HepG2 (cell line): Measurements from ENCODE around the gene MAP1LC3A. TPM values are rescaled to one million over a fixed set of nuclear protein-coding genes. Genes with fewer than 3 reads are reported as not detected.

Experiments
- ATAC-seq: fragments of 200-7000 bp; cut with Tn5 transposase; 3 replicates; pipeline ENCODE4 v1.9.1; 2020; ENCODE audit warnings: mild to moderate bottlenecking, moderate library complexity
- BruUV-seq: library from RNA; stranded (reverse); fragments of 400-500 nt; replicated peaks from 2 replicates; lab custom pipeline; 2021; lab: Mats Ljungman, UMichigan
- CTCF ChIA-PET: fragments of 300-600 bp; formaldehyde crosslinking; extraction: SDS; loops from one replicate; lab custom pipeline; 2021; ENCODE audit warnings: low total read pairs, inconsistent platforms, low intra/inter-chr PET ratio; lab: Yijun Ruan, JAX
- POLR2A ChIA-PET: fragments of 350-600 bp; sonication (Branson Sonifier 250); formaldehyde crosslinking; loops from one replicate; lab custom pipeline; 2020; ENCODE audit warnings: antibody characterized with exemption, inconsistent platforms; lab: Yijun Ruan, JAX
- DNase-seq: peaks from one replicate; pipeline ENCODE4 v3.0.0-alpha.2; 2015; ENCODE audit warnings: low spot score
- FAIRE-seq: peaks from 3 replicates; lab custom pipeline; 2011; peaks lifted over from hg19 to GRCh38; lab: Jason Lieb, UNC
- H2AFZ ChIP-seq: one replicate; pipeline ENCODE4 v1.6.1; 2011; ENCODE audit warnings: low read length, inconsistent platforms
- H3K27ac ChIP-seq: fragments of 300-600 bp; 3 replicates; pipeline ENCODE4 v1.8.0; 2011; ENCODE audit warnings: mixed run types, mild to moderate bottlenecking, mixed read lengths, low read length, inconsistent platforms; ENCODE audit not compliant: insufficient read depth; ENCODE audit errors: extremely low read length
- H3K27me3 ChIP-seq, 2 experiments: fragments of 200-600 bp in 1 of 2; 2 replicates in 1 of 2; 3 replicates in 1 of 2; pipeline versions ENCODE4 v1.6.0 to v1.8.0; 2011; ENCODE audit warnings: low read length in 2 of 2, mild to moderate bottlenecking in 2 of 2, moderate library complexity in 2 of 2, inconsistent platforms in 1 of 2; ENCODE audit not compliant: insufficient read depth in 2 of 2, control insufficient read depth in 1 of 2
- H3K36me3 ChIP-seq, 2 experiments: fragments of 200-600 bp in 1 of 2; replicated peaks in 1 of 2; 2 replicates in 1 of 2; 3 replicates in 1 of 2; pipeline versions ENCODE4 v1.5.1 to v1.8.0; 2011; ENCODE audit warnings: low read length in 2 of 2, inconsistent platforms in 1 of 2; ENCODE audit not compliant: insufficient read depth in 2 of 2, control insufficient read depth in 1 of 2
- H3K4me1 ChIP-seq: 2 replicates; pipeline ENCODE4 v1.5.1; 2012; ENCODE audit warnings: low read length, inconsistent platforms; ENCODE audit not compliant: insufficient read depth
- H3K4me2 ChIP-seq: 2 replicates; pipeline ENCODE4 v1.6.0; 2011; ENCODE audit warnings: low read depth, low read length, inconsistent platforms
- H3K4me3 ChIP-seq, 3 experiments: fragments of 200-600 bp in 1 of 3; sonication (generic), shearing (Covaris generic) in 1 of 3; replicated peaks in 1 of 3; 2 replicates each; pipeline ENCODE4 v1.5.1; 2011 to 2016; ENCODE audit warnings: low read length in 3 of 3, inconsistent platforms in 2 of 3, low read depth in 2 of 3, mild to moderate bottlenecking in 2 of 3, control low read depth in 1 of 3, mixed read lengths in 1 of 3; ENCODE audit not compliant: insufficient read depth in 1 of 3
- H3K79me2 ChIP-seq: one replicate; pipeline ENCODE4 v1.6.1; 2011; ENCODE audit warnings: low read length, inconsistent platforms; ENCODE audit not compliant: insufficient read depth
- H3K9ac ChIP-seq: 2 replicates; pipeline ENCODE4 v1.6.0; 2011; ENCODE audit warnings: mild to moderate bottlenecking, low read depth, low read length, inconsistent platforms; ENCODE audit not compliant: insufficient read depth
- H3K9me3 ChIP-seq: 2 replicates; pipeline ENCODE4 v1.5.1; 2012; ENCODE audit warnings: mild to moderate bottlenecking, low read length
- H4K20me1 ChIP-seq: 2 replicates; pipeline ENCODE4 v1.6.0; 2011; ENCODE audit warnings: inconsistent platforms, mild to moderate bottlenecking, low read length, moderate library complexity; ENCODE audit not compliant: insufficient read depth
- FOXC1 ChIP-seq: sonication (generic); formaldehyde crosslinking; IDR thresholded peaks from 2 replicates; pipeline ENCODE4 v1.8.0; 2022; ENCODE audit warnings: mild to moderate bottlenecking, missing genetic modification reagents, borderline replicate concordance
- RBM22 ChIP-seq: fragments of 200-400 bp; formaldehyde crosslinking; optimal IDR thresholded peaks from 2 replicates; pipeline ENCODE3; 2017; ENCODE audit warnings: mild to moderate bottlenecking, low read length, moderate library complexity
- SAP130 ChIP-seq: IDR thresholded peaks from 2 replicates; pipeline ENCODE4 v1.6.1; 2016; ENCODE audit warnings: low read depth
- STAG1 ChIP-seq: sonication (generic); formaldehyde crosslinking; IDR thresholded peaks from 2 replicates; pipeline ENCODE4 v1.4.0; 2020; ENCODE audit warnings: missing genetic modification reagents
- SYNCRIP ChIP-seq: fragments of 200-400 bp; formaldehyde crosslinking; IDR thresholded peaks from 2 replicates; pipeline ENCODE4 v1.6.1; 2018; ENCODE audit warnings: mild to moderate bottlenecking, low read depth, low read length; ENCODE audit not compliant: insufficient read depth
- TAF1 ChIP-seq: sonication (generic); formaldehyde crosslinking; IDR thresholded peaks from 2 replicates; pipeline ENCODE4 v1.4.0; 2020; ENCODE audit warnings: missing genetic modification reagents
- YEATS2 ChIP-seq: sonication (generic); formaldehyde crosslinking; IDR thresholded peaks from 2 replicates; pipeline ENCODE4 v1.4.0; 2020; ENCODE audit warnings: missing genetic modification reagents, borderline replicate concordance
- ZBTB37 ChIP-seq: sonication (generic); formaldehyde crosslinking; IDR thresholded peaks from 2 replicates; pipeline ENCODE4 v1.4.0; 2020; ENCODE audit warnings: mild to moderate bottlenecking, missing genetic modification reagents
- ZNF451 ChIP-seq: sonication (generic); formaldehyde crosslinking; IDR thresholded peaks from 2 replicates; pipeline ENCODE4 v1.5.0; 2020; ENCODE audit warnings: mild to moderate bottlenecking, missing genetic modification reagents
- ZNF572 ChIP-seq: sonication (generic); formaldehyde crosslinking; IDR thresholded peaks from 2 replicates; pipeline ENCODE4 v1.5.1; 2020; ENCODE audit warnings: mild to moderate bottlenecking, missing genetic modification reagents
- ZSCAN21 ChIP-seq: sonication (generic); formaldehyde crosslinking; IDR thresholded peaks from 2 replicates; pipeline ENCODE4 v1.8.0; 2022; ENCODE audit warnings: mild to moderate bottlenecking, missing genetic modification reagents, moderate library complexity, borderline replicate concordance
- WGBS: methylation state at CpG from one replicate; pipeline ENCODE4 v1.1.6; 2017; ENCODE audit warnings: low lambda C conversion rate; 5-methylcytosine and 5-hydroxymethylcytosine counted together
- in situ Hi-C: cut with HindIII; loops from 2 replicates; pipeline ENCODE4 v1.10.0; 2017; ENCODE audit warnings: low pct_unique_long_range_greater_than_20kb; ENCODE audit not compliant: extremely low pct_ligation_motif_present
- intact Hi-C: fragments of 100-400 bp; cut with micrococcal nuclease; formaldehyde crosslinking; loops from one replicate; pipeline ENCODE4 v1.10.0; 2022; ENCODE audit not compliant: unreplicated experiment
- polyA plus RNA-seq, 8 experiments: library from polyadenylated mRNA; depleted of rRNA in 3 of 8; stranded (reverse) in 7 of 8; unstranded in 1 of 8; fragments of >200 nt; fragmentation: Illumina TruSeq in 4 of 8; extraction: Trizol in 4 of 8; gene quantifications; 2 replicates each; pipeline versions ENCODE4 v1.2.1 to v1.2.3, GENCODE V29; 2011 to 2016; ENCODE audit warnings: low read depth in 4 of 8, missing spikeins in 1 of 8, mixed read lengths in 1 of 8; ENCODE audit not compliant: insufficient read depth in 1 of 8
- total RNA-seq, 5 experiments: library from RNA; depleted of rRNA; stranded (reverse); fragments of >200 nt; fragmentation: Illumina TruSeq; extraction: Trizol; gene quantifications; 2 replicates each; pipeline ENCODE4 v1.2.3, GENCODE V29; 2016; ENCODE audit warnings: low read depth in 1 of 5
- TF ChIP-seq, protein P1 (sequence below): sonication (generic); formaldehyde crosslinking; IDR thresholded peaks from 2 replicates; pipeline ENCODE4 v1.5.0; 2020; ENCODE audit warnings: missing genetic modification reagents
- TF ChIP-seq, protein P2 (sequence below): sonication (generic); formaldehyde crosslinking; IDR thresholded peaks from 2 replicates; pipeline ENCODE4 v1.8.0; 2022; ENCODE audit warnings: missing genetic modification reagents, mild to moderate bottlenecking, moderate library complexity, borderline replicate concordance

MAP1LC3A gene
- total and polyA plus RNA-seq, 2 of the 13 experiments (the other 11 are each of a cell fraction or from before 2014, with no cell fraction given): not detected

DNA sequence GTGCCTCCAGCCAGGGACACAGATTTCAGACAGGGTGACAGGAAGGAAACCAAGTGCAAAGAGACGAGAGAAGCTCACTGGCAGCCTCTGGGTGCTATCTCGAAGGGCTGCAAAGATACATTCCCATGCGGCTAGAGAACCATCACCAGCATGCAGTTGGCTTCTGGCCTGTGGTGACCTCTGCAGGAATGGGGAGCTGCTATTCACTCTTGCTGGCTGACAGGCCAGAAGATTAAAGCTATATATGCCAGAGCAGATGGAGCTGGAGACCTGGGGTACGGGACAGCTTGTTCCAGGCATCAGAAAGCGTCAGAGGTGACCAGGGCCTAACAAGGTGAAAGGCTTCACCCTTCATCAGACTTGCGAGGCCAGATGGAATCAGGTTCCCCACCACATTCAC is 20.0 kb downstream of the MAP1LC3A start:
- no peaks in the 10 kb centered on the region for H3K27me3 ChIP-seq
- peaks cover 12% of the 10 kb centered on the region for H3K4me1 ChIP-seq
- intact Hi-C loops (no loop called here), in situ Hi-C loops (loop anchor here (10.0 kb wide), 1 partner anchor 196 kb away; no protein-coding TSS in a partner anchor)
- no peak for FAIRE-seq
- no peak overlapping the region for H3K4me2 ChIP-seq
- no peak overlapping the region for H3K4me3 ChIP-seq
- H3K79me2 ChIP-seq: no peaks in the 10 kb centered on the region
- ChIA-PET CTCF (interaction anchor here (1.3 to 2.0 kb wide), 2 partner anchors 176 to 191 kb away, joined by 3 to 25 read pairs; no protein-coding TSS in a partner anchor), POLR2A (no interaction called here)
- peaks cover 20 to 69% of the 10 kb centered on the region in 2 experiments for H3K36me3 ChIP-seq
- no peak overlapping the region for H3K9ac ChIP-seq
- no peaks in the 10 kb centered on the region for H3K9me3 ChIP-seq
- H3K27ac ChIP-seq: no peak overlapping the region
- DNase-seq: no peak
- H2AFZ ChIP-seq: no peak overlapping the region
- WGBS: 95% methylated on average over 6 of the region's 6 CpGs
- no peak for ATAC-seq
- BruUV-seq: no TSS peak
- TF ChIP-seq ZNF572 (CRISPR knock-in tag): peak; percentile 56; the same call in 1 of the 2 replicates
- TF ChIP-seq, protein P1, sequence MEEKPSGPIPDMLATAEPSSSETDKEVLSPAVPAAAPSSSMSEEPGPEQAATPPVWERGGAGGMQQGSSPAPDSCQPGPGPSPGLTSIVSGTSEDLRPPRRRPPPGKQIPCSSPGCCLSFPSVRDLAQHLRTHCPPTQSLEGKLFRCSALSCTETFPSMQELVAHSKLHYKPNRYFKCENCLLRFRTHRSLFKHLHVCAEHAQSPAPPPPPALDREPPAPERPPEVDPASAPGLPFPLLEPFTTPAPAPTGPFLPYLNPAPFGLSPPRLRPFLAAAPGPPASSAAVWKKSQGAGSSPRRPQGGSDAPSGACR: no peak
- no peaks in the 10 kb centered on the region for H4K20me1 ChIP-seq

GRCh38 chr20:34579191-34579978 is 20.9 kb downstream of the MAP1LC3A start:
- Histone ChIP-seq H3K4me1 (peaks cover 14% of the 10 kb centered on the region), H3K27ac (no peak overlapping the region), H3K4me3 (no peak overlapping the region), H3K79me2 (no peaks in the 10 kb centered on the region), H2AFZ (no peak overlapping the region), H3K9me3 (no peaks in the 10 kb centered on the region), H3K4me2 (no peak overlapping the region), H3K36me3 (peaks cover 22 to 68% of the 10 kb centered on the region in 2 experiments), H3K27me3 (no peaks in the 10 kb centered on the region), H3K9ac (no peak overlapping the region), H4K20me1 (no peaks in the 10 kb centered on the region)
- POLR2A ChIA-PET: no interaction called here
- WGBS: 95% methylated on average over 11 of the region's 11 CpGs
- FAIRE-seq (no peak), ATAC-seq (peak; percentile 72), DNase-seq (peak; percentile 45)
- intact Hi-C loops (no loop called here), in situ Hi-C loops (loop anchor here (10.0 kb wide), 1 partner anchor 195 kb away; no protein-coding TSS in a partner anchor)
- no TSS peak for BruUV-seq
- CTCF ChIA-PET: interaction anchor here (1.3 to 2.0 kb wide), 2 partner anchors 175 to 191 kb away, joined by 3 to 25 read pairs; no protein-coding TSS in a partner anchor
- TF ChIP-seq ZSCAN21 (CRISPR knock-in tag): no peak
- peak; percentile 22 for TF ChIP-seq RBM22
- TF ChIP-seq SYNCRIP: no peak
- TF ChIP-seq, protein P2, sequence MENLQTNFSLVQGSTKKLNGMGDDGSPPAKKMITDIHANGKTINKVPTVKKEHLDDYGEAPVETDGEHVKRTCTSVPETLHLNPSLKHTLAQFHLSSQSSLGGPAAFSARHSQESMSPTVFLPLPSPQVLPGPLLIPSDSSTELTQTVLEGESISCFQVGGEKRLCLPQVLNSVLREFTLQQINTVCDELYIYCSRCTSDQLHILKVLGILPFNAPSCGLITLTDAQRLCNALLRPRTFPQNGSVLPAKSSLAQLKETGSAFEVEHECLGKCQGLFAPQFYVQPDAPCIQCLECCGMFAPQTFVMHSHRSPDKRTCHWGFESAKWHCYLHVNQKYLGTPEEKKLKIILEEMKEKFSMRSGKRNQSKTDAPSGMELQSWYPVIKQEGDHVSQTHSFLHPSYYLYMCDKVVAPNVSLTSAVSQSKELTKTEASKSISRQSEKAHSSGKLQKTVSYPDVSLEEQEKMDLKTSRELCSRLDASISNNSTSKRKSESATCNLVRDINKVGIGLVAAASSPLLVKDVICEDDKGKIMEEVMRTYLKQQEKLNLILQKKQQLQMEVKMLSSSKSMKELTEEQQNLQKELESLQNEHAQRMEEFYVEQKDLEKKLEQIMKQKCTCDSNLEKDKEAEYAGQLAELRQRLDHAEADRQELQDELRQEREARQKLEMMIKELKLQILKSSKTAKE: no peak
- TF ChIP-seq SAP130 (CRISPR knock-in tag): peak; percentile 35; the same call in 1 of the 2 replicates
- no peak for TF ChIP-seq YEATS2 (CRISPR knock-in tag)
- no peak for TF ChIP-seq FOXC1 (CRISPR knock-in tag)
- TF ChIP-seq STAG1 (CRISPR knock-in tag): peak; percentile 87
- no peak for TF ChIP-seq TAF1 (CRISPR knock-in tag)
- TF ChIP-seq ZBTB37 (CRISPR knock-in tag): no peak
- no peak for TF ChIP-seq ZNF451
